ENCODE measurements around the gene ACTL6A. TPM values are rescaled to one million over a fixed set of nuclear protein-coding genes. Genes with fewer than 3 reads are reported as not detected.

The ACTL6A gene
- total RNA-seq, 2 donors from 2014 or later, result 77.5 to 79.2 TPM

- Mint-ChIP-seq H3K36me3 (ENCODE audit: insufficient read depth in 2 of 2) (peaks cover 7 to 20% of the 10 kb centered on the region in 2 donors), H3K4me3 (peak within 1 kb of the TSS; percentile 99), H3K27me3 (ENCODE audit: low read depth) (no peaks in the 10 kb centered on the region), H3K27ac (peak within 1 kb of the TSS; percentile 100), H3K4me1 (ENCODE audit: low read depth) (peaks cover 49% of the 10 kb centered on the region), H3K9me3 (no peaks in the 10 kb centered on the region)
- peak; percentile 87 to 90 for ATAC-seq (replicated peaks in 1 of 2)
- peak; percentile 92 for DNase-seq
These were observed 41.8 kb downstream of the ACTL6A start, which contains the start of the genes MRPL47 and NDUFB5 for GRCh38 chr3:179604321-179605078. Gene MRPL47, minus strand, starts transcription at chr3:179604638. Its CDS starts 14 bp downstream, at chr3:179604624. Gene NDUFB5, plus strand, starts transcription at chr3:179604794. Its CDS starts 22 bp downstream, at chr3:179604816.

GRCh38 chr3:179606534-179607085, 43.9 kb downstream of the ACTL6A start:
- Mint-ChIP-seq H3K4me3 (peak overlapping the region; percentile 29 to 37), H3K27me3 (ENCODE audit: low read depth) (no peaks in the 10 kb centered on the region), H3K4me1 (ENCODE audit: low read depth) (peaks cover 61% of the 10 kb centered on the region), H3K27ac (peak overlapping the region; percentile 94), H3K9me3 (no peaks in the 10 kb centered on the region), H3K36me3 (ENCODE audit: insufficient read depth in 2 of 2) (peaks cover 12 to 19% of the 10 kb centered on the region in 2 donors)
- ATAC-seq (replicated peaks in 1 of 2) (no peak), DNase-seq (no peak)

GRCh38 chr3:179608931-179609720, 46.4 kb downstream of the ACTL6A start:
- peak; percentile 79 to 83 for ATAC-seq (replicated peaks in 1 of 2)
- peaks cover 12 to 23% of the 10 kb centered on the region in 2 donors for H3K36me3 Mint-ChIP-seq (ENCODE audit: insufficient read depth in 2 of 2)
- H3K9me3 Mint-ChIP-seq, result no peaks in the 10 kb centered on the region
- H3K4me1 Mint-ChIP-seq (ENCODE audit: low read depth), result peaks cover 69% of the 10 kb centered on the region
- DNase-seq, result peak; percentile 32 to 40
- H3K4me3 Mint-ChIP-seq, result peak overlapping the region; percentile 81 to 89
- H3K27me3 Mint-ChIP-seq (ENCODE audit: low read depth), result no peaks in the 10 kb centered on the region
- peak overlapping the region; percentile 94 for H3K27ac Mint-ChIP-seq

DNA sequence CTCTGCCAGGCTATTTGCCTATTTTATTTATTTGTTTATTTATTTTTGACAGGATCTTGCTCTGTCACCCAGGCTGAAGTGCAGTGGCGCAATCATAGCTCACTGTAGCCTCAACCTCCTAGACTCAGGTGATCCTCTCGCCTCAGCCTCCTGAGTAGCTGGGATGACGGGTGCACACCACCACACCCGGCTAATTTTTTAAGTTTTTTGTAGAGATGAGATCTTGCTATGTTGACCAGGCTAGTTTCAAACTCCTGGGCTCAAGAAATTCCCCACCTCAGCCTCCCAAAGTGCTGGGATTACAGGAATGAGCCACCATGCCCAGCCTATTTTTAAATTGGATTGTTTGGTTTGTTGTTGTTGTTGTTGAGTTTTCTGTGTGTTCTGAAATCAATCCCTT, 47.3 kb downstream of the ACTL6A start:
- no peak for DNase-seq
- peaks cover 64% of the 10 kb centered on the region for H3K4me1 Mint-ChIP-seq (ENCODE audit: low read depth)
- H3K4me3 Mint-ChIP-seq, result peak overlapping the region; percentile 15 to 50
- no peaks in the 10 kb centered on the region for H3K9me3 Mint-ChIP-seq
- H3K27ac Mint-ChIP-seq, result peak overlapping the region; percentile 94
- no peaks in the 10 kb centered on the region for H3K27me3 Mint-ChIP-seq (ENCODE audit: low read depth)
- H3K36me3 Mint-ChIP-seq (ENCODE audit: insufficient read depth in 2 of 2), result peaks cover 9 to 19% of the 10 kb centered on the region in 2 donors
- ATAC-seq (replicated peaks in 1 of 2), result no peak

DNA sequence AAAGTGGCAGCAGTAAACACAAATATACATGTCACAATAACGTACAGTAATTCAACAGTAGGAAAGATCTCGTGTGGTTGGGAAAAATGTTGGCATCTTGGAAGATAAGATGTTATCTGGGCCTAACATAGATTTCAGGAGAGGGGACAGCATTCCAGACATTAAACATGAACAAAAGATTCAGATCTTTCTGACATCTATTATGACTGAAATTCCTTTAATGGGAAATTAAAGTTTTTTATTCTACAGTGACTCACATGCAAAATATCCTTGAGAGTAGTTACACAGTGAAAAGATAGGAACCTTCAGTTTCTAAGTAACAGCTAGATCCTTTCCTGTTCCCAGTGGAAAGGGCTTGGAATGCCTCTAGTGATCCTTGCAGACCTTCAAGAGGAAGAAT, 51.1 kb downstream of the ACTL6A start:
- H3K4me1 Mint-ChIP-seq (ENCODE audit: low read depth), result peaks cover 38% of the 10 kb centered on the region
- H3K27ac Mint-ChIP-seq, result no peak overlapping the region
- peaks cover 8 to 28% of the 10 kb centered on the region in 2 donors for H3K36me3 Mint-ChIP-seq (ENCODE audit: insufficient read depth in 2 of 2)
- no peak for ATAC-seq (replicated peaks in 1 of 2)
- H3K9me3 Mint-ChIP-seq, result no peaks in the 10 kb centered on the region
- no peaks in the 10 kb centered on the region for H3K27me3 Mint-ChIP-seq (ENCODE audit: low read depth)
- DNase-seq, result no peak
- H3K4me3 Mint-ChIP-seq, result no peak overlapping the region

GRCh38 chr3:179615458-179616173, 52.9 kb downstream of the ACTL6A start:
- Mint-ChIP-seq H3K4me1 (ENCODE audit: low read depth) (peaks cover 20% of the 10 kb centered on the region), H3K36me3 (ENCODE audit: insufficient read depth in 2 of 2) (peaks cover 8 to 31% of the 10 kb centered on the region in 2 donors), H3K4me3 (no peak overlapping the region), H3K27me3 (ENCODE audit: low read depth) (no peaks in the 10 kb centered on the region), H3K9me3 (no peaks in the 10 kb centered on the region), H3K27ac (no peak overlapping the region)
- ATAC-seq (replicated peaks in 1 of 2) (no peak), DNase-seq (no peak)

- no peak overlapping the region for H3K4me3 Mint-ChIP-seq
- no peak overlapping the region for H3K27ac Mint-ChIP-seq
- H3K36me3 Mint-ChIP-seq (ENCODE audit: insufficient read depth in 2 of 2), result peaks cover 12 to 49% of the 10 kb centered on the region in 2 donors
- no peaks in the 10 kb centered on the region for H3K4me1 Mint-ChIP-seq (ENCODE audit: low read depth)
- ATAC-seq (replicated peaks in 1 of 2) (no peak), DNase-seq (no peak)
- no peaks in the 10 kb centered on the region for H3K9me3 Mint-ChIP-seq
- no peaks in the 10 kb centered on the region for H3K27me3 Mint-ChIP-seq (ENCODE audit: low read depth)
These were observed 59.3 kb downstream of the ACTL6A start for GRCh38 chr3:179622023-179622422.

DNA sequence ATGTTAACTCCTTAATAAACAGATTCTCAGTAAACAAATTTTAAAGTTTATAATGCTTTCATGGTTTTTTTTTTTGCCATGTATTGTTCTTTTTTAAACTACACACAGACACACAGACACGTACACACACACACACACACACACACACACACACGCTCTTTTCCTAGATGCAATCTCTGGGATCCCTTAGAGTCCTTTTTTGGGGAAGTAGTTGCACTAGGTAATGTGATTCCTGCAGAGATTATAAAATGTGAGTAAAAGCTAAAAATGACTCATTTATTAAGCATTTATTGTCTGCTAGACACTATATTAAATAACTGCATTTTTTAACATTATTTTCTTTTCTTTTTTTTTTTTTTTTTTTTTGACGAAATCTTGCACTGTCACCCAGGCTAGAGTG, 61.7 kb downstream of the ACTL6A start:
- Mint-ChIP-seq H3K4me1 (ENCODE audit: low read depth) (no peaks in the 10 kb centered on the region), H3K27ac (no peak overlapping the region), H3K36me3 (ENCODE audit: insufficient read depth in 2 of 2) (peaks cover 8 to 34% of the 10 kb centered on the region in 2 donors), H3K27me3 (ENCODE audit: low read depth) (no peaks in the 10 kb centered on the region), H3K4me3 (no peak overlapping the region), H3K9me3 (no peaks in the 10 kb centered on the region)
- no peak for DNase-seq
- ATAC-seq (replicated peaks in 1 of 2), result no peak

DNA sequence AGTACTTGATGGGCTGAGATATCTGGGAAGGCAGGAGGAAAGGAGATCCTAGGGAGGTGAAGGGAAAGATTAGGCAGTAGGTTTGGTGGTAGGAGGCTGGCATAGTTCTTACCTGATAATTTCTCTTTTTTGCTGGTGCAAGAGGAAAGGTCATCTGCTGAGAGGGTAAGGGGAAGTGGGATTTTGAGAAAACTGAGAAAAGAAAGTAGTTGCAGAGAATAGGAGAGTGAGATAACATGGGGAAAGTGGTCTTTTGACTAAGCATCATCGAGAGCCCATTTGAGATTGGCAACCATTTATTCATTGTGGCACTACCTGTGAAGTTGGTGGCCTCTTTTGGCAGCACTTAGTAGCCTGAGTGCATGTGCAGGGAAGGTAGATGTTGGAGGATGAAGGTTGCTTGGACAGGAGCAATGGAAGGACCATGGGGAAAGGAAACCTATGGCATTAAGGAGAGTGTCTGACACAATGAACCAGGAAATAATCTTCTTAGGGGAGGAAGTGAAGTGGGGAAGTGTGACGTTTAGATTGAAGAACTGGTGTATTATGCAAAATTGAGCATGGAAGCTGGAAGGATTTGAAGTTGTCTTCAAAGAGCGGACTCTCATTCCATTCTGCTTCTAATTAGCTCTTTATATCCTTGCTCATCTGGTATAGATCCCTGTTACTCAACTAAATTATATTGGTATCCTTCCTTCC, 68.2 kb downstream of the ACTL6A start:
- no peaks in the 10 kb centered on the region for H3K36me3 Mint-ChIP-seq (ENCODE audit: insufficient read depth in 2 of 2)
- no peaks in the 10 kb centered on the region for H3K9me3 Mint-ChIP-seq
- no peaks in the 10 kb centered on the region for H3K4me1 Mint-ChIP-seq (ENCODE audit: low read depth)
- no peak overlapping the region for H3K27ac Mint-ChIP-seq
- H3K27me3 Mint-ChIP-seq (ENCODE audit: low read depth), result no peaks in the 10 kb centered on the region
- DNase-seq (no peak), ATAC-seq (replicated peaks in 1 of 2) (peak in 1 of 2 donors; percentile 7)
- no peak overlapping the region for H3K4me3 Mint-ChIP-seq

Other genes with a start within 250 kb of the ACTL6A start
- 10 to 100 TPM; 36.1 to 41.0 TPM for gene ZNF639, start 239.9 kb upstream of the ACTL6A start, total RNA-seq
- 10 to 100 TPM; 31.1 to 32.0 TPM for gene MFN1, start 215.2 kb upstream of the ACTL6A start, total RNA-seq
- under 1 TPM; 0.39 to 0.60 TPM for gene GNB4, start 111.5 kb upstream of the ACTL6A start, total RNA-seq
- gene MRPL47, start 41.7 kb downstream of the ACTL6A start, total RNA-seq, result 10 to 100 TPM; 39.7 to 47.2 TPM
- 100 to 1,000 TPM; 114 to 133 TPM for gene NDUFB5, start 41.9 kb downstream of the ACTL6A start, total RNA-seq
- 10 to 100 TPM in 1 of 2 donors, 1 to 10 TPM in 1; 8.1 to 12.4 TPM for gene USP13, start 90.1 kb downstream of the ACTL6A start, total RNA-seq